ENCODE results near the gene CXCR4. TPM values are rescaled to one million over a fixed set of nuclear protein-coding genes. Genes with fewer than 3 reads are reported as not detected.

The CXCR4 gene
- total RNA-seq, 1 experiment from 2014 or later: 1.5 TPM

- CTCF ChIA-PET: no interaction called here
- POLR2A ChIA-PET (ENCODE audit: low non-redundant PET): interaction anchor here (0.7 kb wide), 1 partner anchor 79 kb away, joined by 3 read pairs; no protein-coding TSS in a partner anchor
- intact Hi-C loops (cut with micrococcal nuclease; ENCODE audit: unreplicated experiment): no loop called here
Measured at GRCh38 chr2:136137982-136138381, 20.0 kb upstream of the CXCR4 start.

GRCh38 chr2:136136931-136137330, 19.0 kb upstream of the CXCR4 start:
- H3K27ac ChIP-seq (ENCODE audit: low read depth, low read length, poor library complexity, severe bottlenecking): no peak overlapping the region
- no peak overlapping the region for H3K4me3 ChIP-seq (ENCODE audit: low read depth, low read length, poor library complexity, severe bottlenecking)
- peaks cover 4% of the 10 kb centered on the region for H3K4me1 ChIP-seq (ENCODE audit: insufficient read depth, low read length, poor library complexity, severe bottlenecking)
- no peaks in the 10 kb centered on the region for H3K9me3 ChIP-seq (ENCODE audit: low read depth, low read length, poor library complexity, severe bottlenecking)
- TF ChIP-seq EZH2 (IDR thresholded peaks at IDR 0.05; ENCODE audit: borderline replicate concordance, low read depth, low read length, poor library complexity, severe bottlenecking) (no peak), CTCF (conservative IDR thresholded peaks at IDR 0.05; ENCODE audit: low read depth, low read length) (no peak)
- DNase-seq (ENCODE audit: low spot score): no peak
- H3K27me3 ChIP-seq (replicated peaks; ENCODE audit: insufficient read depth, low read depth, low read length, poor library complexity): peaks cover 4% of the 10 kb centered on the region
- intact Hi-C loops (cut with micrococcal nuclease; ENCODE audit: unreplicated experiment): no loop called here
- CTCF ChIA-PET: no interaction called here
- POLR2A ChIA-PET (ENCODE audit: low non-redundant PET): no interaction called here
- no TSS peak for BruUV-seq (replicated peaks)
- H3K36me3 ChIP-seq (ENCODE audit: insufficient read depth, low read length, poor library complexity, severe bottlenecking): no peaks in the 10 kb centered on the region

More at GRCh38 chr2:136137982-136138381, 20.0 kb upstream of the CXCR4 start:
- peaks cover 4% of the 10 kb centered on the region for H3K4me1 ChIP-seq (ENCODE audit: insufficient read depth, low read length, poor library complexity, severe bottlenecking)
- H3K9me3 ChIP-seq (ENCODE audit: low read depth, low read length, poor library complexity, severe bottlenecking): no peaks in the 10 kb centered on the region
- no peaks in the 10 kb centered on the region for H3K36me3 ChIP-seq (ENCODE audit: insufficient read depth, low read length, poor library complexity, severe bottlenecking)
- H3K27ac ChIP-seq (ENCODE audit: low read depth, low read length, poor library complexity, severe bottlenecking): no peak overlapping the region
- BruUV-seq (replicated peaks): no TSS peak
- no peak for DNase-seq (ENCODE audit: low spot score)
- TF ChIP-seq CTCF (conservative IDR thresholded peaks at IDR 0.05; ENCODE audit: low read depth, low read length) (no peak), EZH2 (IDR thresholded peaks at IDR 0.05; ENCODE audit: borderline replicate concordance, low read depth, low read length, poor library complexity, severe bottlenecking) (no peak)
- peaks cover 11% of the 10 kb centered on the region for H3K27me3 ChIP-seq (replicated peaks; ENCODE audit: insufficient read depth, low read depth, low read length, poor library complexity)
- H3K4me3 ChIP-seq (ENCODE audit: low read depth, low read length, poor library complexity, severe bottlenecking): no peak overlapping the region

- POLR2A ChIA-PET (ENCODE audit: low non-redundant PET): no interaction called here
Measured at GRCh38 chr2:136135921-136136906, 18.3 kb upstream of the CXCR4 start.

More at GRCh38 chr2:136135921-136136906, 18.3 kb upstream of the CXCR4 start:
- DNase-seq (ENCODE audit: low spot score): no peak
- H3K9me3 ChIP-seq (ENCODE audit: low read depth, low read length, poor library complexity, severe bottlenecking): no peaks in the 10 kb centered on the region
- no peak for TF ChIP-seq EZH2 (IDR thresholded peaks at IDR 0.05; ENCODE audit: borderline replicate concordance, low read depth, low read length, poor library complexity, severe bottlenecking)
- TF ChIP-seq CTCF (conservative IDR thresholded peaks at IDR 0.05; ENCODE audit: low read depth, low read length): no peak
- peaks cover 3% of the 10 kb centered on the region for H3K27me3 ChIP-seq (replicated peaks; ENCODE audit: insufficient read depth, low read depth, low read length, poor library complexity)
- BruUV-seq (replicated peaks): no TSS peak
- H3K27ac ChIP-seq (ENCODE audit: low read depth, low read length, poor library complexity, severe bottlenecking): no peak overlapping the region
- H3K4me1 ChIP-seq (ENCODE audit: insufficient read depth, low read length, poor library complexity, severe bottlenecking): peaks cover 4% of the 10 kb centered on the region
- no peak overlapping the region for H3K4me3 ChIP-seq (ENCODE audit: low read depth, low read length, poor library complexity, severe bottlenecking)
- CTCF ChIA-PET: no interaction called here
- intact Hi-C loops (cut with micrococcal nuclease; ENCODE audit: unreplicated experiment): no loop called here
- H3K36me3 ChIP-seq (ENCODE audit: insufficient read depth, low read length, poor library complexity, severe bottlenecking): no peaks in the 10 kb centered on the region

Data from A673 (cell line).